G401.6 (cell line): ENCODE measurements around the gene SCAMP3.
"Not testable (repeated sequence)": the region's sequence is repeated elsewhere in the genome, so short reads cannot be mapped to it uniquely, and the experiment has no call there.

Source experiments
- FAIRE-seq: peaks from 2 replicates; lab custom pipeline; 2012; peaks lifted over from hg19 to GRCh38; lab: Jason Lieb, UNC

The SCAMP3 gene

GRCh38 chr1:155226910-155227260 lies 35.3 kb downstream of the SCAMP3 start:
- no peak for FAIRE-seq

GRCh38 chr1:155226188-155226909 lies 35.8 kb downstream of the SCAMP3 start:
- FAIRE-seq, result peak; percentile 46

GRCh38 chr1:155225404-155225759 lies 36.8 kb downstream of the SCAMP3 start:
- FAIRE-seq, result not testable (repeated sequence)

GRCh38 chr1:155223047-155223446 lies 39.1 kb downstream of the SCAMP3 start:
- FAIRE-seq, result no peak

GRCh38 chr1:155220211-155220965 lies 41.8 kb downstream of the SCAMP3 start:
- not testable (repeated sequence) for FAIRE-seq

GRCh38 chr1:155219592-155220031 lies 42.5 kb downstream of the SCAMP3 start:
- FAIRE-seq, result no peak

- peak; percentile 28 for FAIRE-seq
Measured at GRCh38 chr1:155218854-155219591, 43.1 kb downstream of the SCAMP3 start.

- not testable (repeated sequence) for FAIRE-seq
Measured at GRCh38 chr1:155214702-155215101, 47.5 kb downstream of the SCAMP3 start.

- FAIRE-seq, result not testable (repeated sequence)
Measured at GRCh38 chr1:155212051-155212440, 50.1 kb downstream of the SCAMP3 start.

- FAIRE-seq, result not testable (repeated sequence)
Measured at GRCh38 chr1:155211381-155212050, 50.6 kb downstream of the SCAMP3 start.

GRCh38 chr1:155210314-155211104 lies 51.7 kb downstream of the SCAMP3 start:
- no peak for FAIRE-seq

- no peak for FAIRE-seq
Measured at GRCh38 chr1:155209312-155209721, 52.8 kb downstream of the SCAMP3 start.

GRCh38 chr1:155208541-155209311 lies 53.4 kb downstream of the SCAMP3 start, which contains the start of gene MTX1:
MTX1 (plus strand) TSS chr1:155208695; CDS start chr1:155208805, 110 bp downstream.
- FAIRE-seq, result peak; percentile 3

GRCh38 chr1:155207806-155208540 lies 54.2 kb downstream of the SCAMP3 start, which contains the start of gene THBS3:
THBS3 (minus strand) TSS chr1:155207897; CDS start chr1:155207876, 21 bp downstream.
- FAIRE-seq, result peak; percentile 27

GRCh38 chr1:155206891-155207805 lies 55.0 kb downstream of the SCAMP3 start:
- peak; percentile 75 for FAIRE-seq
